Measurements from ENCODE around the gene ENOX1. TPM values are rescaled to one million over a fixed set of nuclear protein-coding genes. Genes with fewer than 3 reads are reported as not detected.

The ENOX1 gene
- total RNA-seq, 1 donor from 2014 or later, result 2.5 TPM

DNA sequence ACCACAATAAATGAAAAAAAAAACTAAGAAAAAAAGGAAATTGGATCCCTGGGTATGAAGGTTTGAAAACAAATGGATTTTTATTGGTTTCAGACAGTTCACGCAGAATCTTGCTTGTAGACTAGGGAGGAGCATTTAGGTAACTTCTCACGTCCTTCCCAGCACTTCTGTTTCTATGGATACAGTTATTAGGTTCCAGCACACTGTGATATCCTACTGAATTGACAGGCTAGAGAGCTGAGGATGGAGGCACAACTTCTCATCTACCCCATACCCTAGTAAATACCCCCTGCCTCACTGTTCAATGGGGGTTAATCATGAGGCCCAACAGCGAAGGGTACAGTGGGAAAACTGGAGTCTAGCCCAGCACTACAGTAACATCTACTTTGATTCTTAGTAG is 304.1 kb downstream of the ENOX1 start:
- Mint-ChIP-seq H3K27me3 (no peaks in the 10 kb centered on the region), H3K36me3 (ENCODE audit: insufficient read depth) (no peaks in the 10 kb centered on the region)

GRCh38 chr13:43482026-43482425 is 304.7 kb downstream of the ENOX1 start:
- no peak overlapping the region for H3K4me3 Mint-ChIP-seq (ENCODE audit: low read depth)
- no peaks in the 10 kb centered on the region for H3K36me3 Mint-ChIP-seq (ENCODE audit: insufficient read depth)
- no peaks in the 10 kb centered on the region for H3K27me3 Mint-ChIP-seq
- DNase-seq (ENCODE audit: low spot score, unreplicated experiment), result no peak
- H3K27ac Mint-ChIP-seq, result no peak overlapping the region
- TF ChIP-seq, protein P1, sequence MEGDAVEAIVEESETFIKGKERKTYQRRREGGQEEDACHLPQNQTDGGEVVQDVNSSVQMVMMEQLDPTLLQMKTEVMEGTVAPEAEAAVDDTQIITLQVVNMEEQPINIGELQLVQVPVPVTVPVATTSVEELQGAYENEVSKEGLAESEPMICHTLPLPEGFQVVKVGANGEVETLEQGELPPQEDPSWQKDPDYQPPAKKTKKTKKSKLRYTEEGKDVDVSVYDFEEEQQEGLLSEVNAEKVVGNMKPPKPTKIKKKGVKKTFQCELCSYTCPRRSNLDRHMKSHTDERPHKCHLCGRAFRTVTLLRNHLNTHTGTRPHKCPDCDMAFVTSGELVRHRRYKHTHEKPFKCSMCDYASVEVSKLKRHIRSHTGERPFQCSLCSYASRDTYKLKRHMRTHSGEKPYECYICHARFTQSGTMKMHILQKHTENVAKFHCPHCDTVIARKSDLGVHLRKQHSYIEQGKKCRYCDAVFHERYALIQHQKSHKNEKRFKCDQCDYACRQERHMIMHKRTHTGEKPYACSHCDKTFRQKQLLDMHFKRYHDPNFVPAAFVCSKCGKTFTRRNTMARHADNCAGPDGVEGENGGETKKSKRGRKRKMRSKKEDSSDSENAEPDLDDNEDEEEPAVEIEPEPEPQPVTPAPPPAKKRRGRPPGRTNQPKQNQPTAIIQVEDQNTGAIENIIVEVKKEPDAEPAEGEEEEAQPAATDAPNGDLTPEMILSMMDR (IDR thresholded peaks at IDR 0.05; ENCODE audit: unreplicated experiment), result no peak
- H3K4me1 Mint-ChIP-seq (ENCODE audit: low read depth), result no peaks in the 10 kb centered on the region
- H3K9me3 Mint-ChIP-seq (ENCODE audit: low read depth), result no peaks in the 10 kb centered on the region

More for the DNA sequence above, 304.1 kb downstream of the ENOX1 start:
- TF ChIP-seq, protein P1 (IDR thresholded peaks at IDR 0.05; ENCODE audit: unreplicated experiment), result no peak
- Mint-ChIP-seq H3K27ac (no peak overlapping the region), H3K9me3 (ENCODE audit: low read depth) (no peaks in the 10 kb centered on the region), H3K4me1 (ENCODE audit: low read depth) (no peaks in the 10 kb centered on the region), H3K4me3 (ENCODE audit: low read depth) (no peak overlapping the region)
- DNase-seq (ENCODE audit: low spot score, unreplicated experiment), result no peak

DNA sequence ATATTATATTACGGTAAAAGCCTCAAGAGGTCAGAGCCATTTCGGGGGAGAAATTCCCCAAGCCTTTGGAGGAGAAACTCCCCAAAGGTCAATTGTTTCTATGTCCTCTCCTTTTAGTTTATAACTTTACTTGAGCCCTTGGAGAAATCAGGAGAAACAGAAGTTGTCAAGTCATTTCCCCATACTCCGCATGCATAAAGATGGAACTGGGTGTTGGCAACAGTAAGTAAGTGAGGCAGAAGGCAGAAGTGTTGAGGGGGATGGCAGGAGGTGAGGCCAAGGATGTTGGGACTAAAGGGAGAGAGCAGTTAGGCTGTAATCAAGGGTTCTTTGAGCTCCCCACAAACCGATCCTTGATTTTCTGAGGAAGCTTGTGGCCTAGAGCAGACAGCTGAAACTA is 307.9 kb downstream of the ENOX1 start:
- DNase-seq (ENCODE audit: low spot score, unreplicated experiment), result no peak
- TF ChIP-seq, protein P1 (IDR thresholded peaks at IDR 0.05; ENCODE audit: unreplicated experiment), result no peak
- peaks cover 5% of the 10 kb centered on the region for H3K9me3 Mint-ChIP-seq (ENCODE audit: low read depth)
- H3K36me3 Mint-ChIP-seq (ENCODE audit: insufficient read depth), result no peaks in the 10 kb centered on the region
- H3K4me3 Mint-ChIP-seq (ENCODE audit: low read depth), result no peak overlapping the region
- H3K27ac Mint-ChIP-seq, result no peak overlapping the region
- no peaks in the 10 kb centered on the region for H3K4me1 Mint-ChIP-seq (ENCODE audit: low read depth)
- H3K27me3 Mint-ChIP-seq, result no peaks in the 10 kb centered on the region

DNA sequence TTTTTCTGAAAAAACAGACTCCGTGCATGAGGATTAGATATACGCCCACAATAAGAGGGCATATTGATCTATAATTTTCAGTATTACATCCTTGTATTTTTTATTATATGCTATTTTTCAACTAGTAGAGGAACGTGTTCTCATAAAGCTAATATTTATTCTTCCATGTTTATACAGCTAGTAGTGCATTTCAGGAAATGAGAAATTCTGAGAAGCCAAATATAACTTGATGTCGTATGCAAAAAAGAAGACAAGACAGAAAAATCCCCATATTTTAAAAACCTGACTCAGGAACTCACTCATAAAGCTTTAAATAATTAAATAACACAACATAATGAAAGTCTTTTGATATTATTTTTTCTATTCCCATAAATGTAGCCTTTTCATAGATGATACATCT is 308.6 kb downstream of the ENOX1 start:
- TF ChIP-seq, protein P1 (IDR thresholded peaks at IDR 0.05; ENCODE audit: unreplicated experiment), result no peak
- DNase-seq (ENCODE audit: low spot score, unreplicated experiment), result no peak
- no peaks in the 10 kb centered on the region for H3K27me3 Mint-ChIP-seq
- no peak overlapping the region for H3K27ac Mint-ChIP-seq
- peaks cover 4% of the 10 kb centered on the region for H3K4me1 Mint-ChIP-seq (ENCODE audit: low read depth)
- H3K9me3 Mint-ChIP-seq (ENCODE audit: low read depth), result peaks cover 5% of the 10 kb centered on the region
- no peak overlapping the region for H3K4me3 Mint-ChIP-seq (ENCODE audit: low read depth)
- no peaks in the 10 kb centered on the region for H3K36me3 Mint-ChIP-seq (ENCODE audit: insufficient read depth)

DNA sequence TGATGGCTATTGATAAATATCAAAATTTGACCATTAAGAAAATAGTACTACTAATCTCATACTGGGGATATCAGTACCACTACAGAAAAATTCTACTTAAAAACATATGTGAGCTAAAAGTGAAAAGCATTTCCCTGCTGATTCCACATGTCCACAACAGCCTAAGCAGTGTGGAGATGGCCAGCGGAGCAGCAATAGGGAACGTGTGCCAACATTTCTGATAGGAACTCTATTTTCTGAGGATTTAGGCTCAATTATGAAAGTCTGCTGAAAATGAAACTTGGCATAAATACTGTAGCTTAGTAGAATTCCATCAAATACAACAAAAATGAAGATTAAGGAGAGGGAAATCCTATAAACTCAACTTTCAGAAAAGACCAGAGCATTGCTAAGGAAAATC is 311.6 kb downstream of the ENOX1 start:
- no peaks in the 10 kb centered on the region for H3K27me3 Mint-ChIP-seq
- no peak for DNase-seq (ENCODE audit: low spot score, unreplicated experiment)
- peaks cover 5% of the 10 kb centered on the region for H3K9me3 Mint-ChIP-seq (ENCODE audit: low read depth)
- no peaks in the 10 kb centered on the region for H3K36me3 Mint-ChIP-seq (ENCODE audit: insufficient read depth)
- peaks cover 4% of the 10 kb centered on the region for H3K4me1 Mint-ChIP-seq (ENCODE audit: low read depth)
- H3K4me3 Mint-ChIP-seq (ENCODE audit: low read depth), result no peak overlapping the region
- H3K27ac Mint-ChIP-seq, result no peak overlapping the region
- TF ChIP-seq, protein P1 (IDR thresholded peaks at IDR 0.05; ENCODE audit: unreplicated experiment), result no peak
